Measurements from ENCODE around the gene EML3.

The EML3 gene

DNA sequence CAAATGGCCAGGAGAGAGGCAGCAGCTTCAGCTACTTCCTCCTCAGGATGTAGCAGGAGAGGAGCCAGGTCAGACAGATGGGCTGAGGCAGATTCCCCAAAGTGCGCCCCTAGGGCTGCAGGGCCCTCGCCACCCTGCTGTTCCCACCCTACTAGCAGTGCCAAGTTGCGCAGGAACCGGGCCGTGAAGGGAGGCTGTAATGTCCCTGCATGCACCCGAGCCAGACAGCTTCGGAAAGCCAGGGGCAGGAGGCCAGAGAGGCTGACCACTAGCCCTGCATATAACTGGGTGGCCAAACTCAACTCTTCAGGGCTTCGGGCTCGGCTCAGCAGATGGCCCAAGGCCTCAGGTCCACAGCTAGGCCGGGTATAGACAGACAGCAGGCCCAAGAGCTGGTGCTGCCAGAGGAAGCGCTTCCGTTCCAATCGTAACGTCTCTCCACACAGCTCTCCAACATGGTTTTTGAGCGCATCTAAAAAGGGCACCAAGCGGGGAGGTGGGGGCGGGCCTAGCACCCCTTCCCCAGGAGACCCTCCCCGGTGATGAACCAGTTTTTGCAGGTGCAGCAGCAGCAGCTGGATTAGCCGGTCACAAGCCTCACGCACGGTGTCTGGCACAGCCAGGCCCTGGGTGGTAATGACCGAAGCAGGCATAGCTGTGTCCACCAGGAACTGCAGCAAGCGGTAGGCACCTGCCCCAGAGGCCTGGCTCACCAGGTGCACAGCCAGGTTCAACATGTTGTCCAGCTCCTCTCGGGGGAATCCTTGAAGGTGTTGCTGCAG is 35.8 kb upstream of the EML3 start:
- DNase-seq (ENCODE audit: low read depth) = no peak
- no peak overlapping the region for H3K4me3 ChIP-seq (replicated peaks; ENCODE audit: low read depth, low read length)
- TF ChIP-seq, protein P1, sequence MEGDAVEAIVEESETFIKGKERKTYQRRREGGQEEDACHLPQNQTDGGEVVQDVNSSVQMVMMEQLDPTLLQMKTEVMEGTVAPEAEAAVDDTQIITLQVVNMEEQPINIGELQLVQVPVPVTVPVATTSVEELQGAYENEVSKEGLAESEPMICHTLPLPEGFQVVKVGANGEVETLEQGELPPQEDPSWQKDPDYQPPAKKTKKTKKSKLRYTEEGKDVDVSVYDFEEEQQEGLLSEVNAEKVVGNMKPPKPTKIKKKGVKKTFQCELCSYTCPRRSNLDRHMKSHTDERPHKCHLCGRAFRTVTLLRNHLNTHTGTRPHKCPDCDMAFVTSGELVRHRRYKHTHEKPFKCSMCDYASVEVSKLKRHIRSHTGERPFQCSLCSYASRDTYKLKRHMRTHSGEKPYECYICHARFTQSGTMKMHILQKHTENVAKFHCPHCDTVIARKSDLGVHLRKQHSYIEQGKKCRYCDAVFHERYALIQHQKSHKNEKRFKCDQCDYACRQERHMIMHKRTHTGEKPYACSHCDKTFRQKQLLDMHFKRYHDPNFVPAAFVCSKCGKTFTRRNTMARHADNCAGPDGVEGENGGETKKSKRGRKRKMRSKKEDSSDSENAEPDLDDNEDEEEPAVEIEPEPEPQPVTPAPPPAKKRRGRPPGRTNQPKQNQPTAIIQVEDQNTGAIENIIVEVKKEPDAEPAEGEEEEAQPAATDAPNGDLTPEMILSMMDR (IDR thresholded peaks at IDR 0.05; ENCODE audit: low read length, missing control alignments) = no peak

DNA sequence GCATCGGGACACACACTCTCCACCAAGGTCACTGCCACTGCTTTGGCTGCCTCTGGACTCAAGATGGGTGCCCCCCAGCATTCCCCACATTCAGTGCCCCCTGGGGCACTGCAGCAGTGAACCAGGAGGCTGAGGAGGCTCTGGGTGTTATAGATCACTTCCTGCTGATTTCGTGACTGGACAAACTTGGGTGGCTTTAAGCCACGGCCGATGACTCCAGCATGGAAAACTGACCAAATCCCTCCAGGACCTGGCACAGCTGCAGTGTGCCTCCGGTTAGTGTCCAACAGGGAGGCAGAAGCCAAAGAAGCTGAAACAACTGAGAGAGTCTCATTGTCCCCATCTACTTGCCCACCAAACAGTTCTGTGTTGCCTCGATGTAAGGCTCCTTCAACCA is 35.0 kb upstream of the EML3 start:
- no peak overlapping the region for H3K4me3 ChIP-seq (replicated peaks; ENCODE audit: low read depth, low read length)
- DNase-seq (ENCODE audit: low read depth) = no peak
- TF ChIP-seq, protein P1 (IDR thresholded peaks at IDR 0.05; ENCODE audit: low read length, missing control alignments) = no peak

DNA sequence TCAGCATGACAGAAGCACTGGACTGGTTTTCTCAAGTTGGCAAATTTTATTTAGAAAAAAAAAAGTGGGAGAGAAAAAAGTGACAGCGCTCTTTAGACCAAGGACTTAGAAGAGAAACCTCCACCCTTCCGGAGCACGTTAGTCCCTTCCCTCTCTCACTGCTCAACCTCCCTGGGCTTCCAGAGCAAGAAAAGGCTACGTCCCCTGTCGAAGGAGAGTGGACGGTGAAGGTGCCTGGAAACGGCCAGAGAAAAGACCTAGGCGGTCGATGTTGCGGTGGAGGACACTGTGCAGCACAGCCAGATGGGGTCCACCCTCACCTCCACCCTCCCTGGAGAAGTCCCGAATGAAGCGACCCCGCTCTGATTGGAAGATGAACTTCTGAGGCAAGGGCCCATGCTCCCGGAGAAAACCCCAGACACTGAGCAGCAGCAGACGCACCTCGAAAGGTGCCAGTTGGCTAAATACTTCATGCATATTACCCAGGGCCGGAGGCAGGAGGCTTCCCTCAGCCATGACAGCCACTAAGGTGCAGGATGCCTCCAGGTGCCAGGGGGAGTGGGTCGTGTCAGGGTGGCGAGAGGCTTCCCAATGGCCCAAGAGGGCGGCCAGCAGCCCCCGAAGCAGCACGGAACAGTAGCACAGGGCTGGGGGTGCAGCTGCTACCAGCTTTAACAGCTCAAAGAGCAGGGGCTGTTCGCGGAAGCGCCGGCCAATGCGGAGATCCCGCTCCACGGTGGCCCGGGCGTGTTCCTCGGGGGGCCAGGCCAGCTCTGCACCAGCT is 34.4 kb upstream of the EML3 start:
- TF ChIP-seq, protein P1 (IDR thresholded peaks at IDR 0.05; ENCODE audit: low read length, missing control alignments) = no peak
- no peak for DNase-seq (ENCODE audit: low read depth)
- no peak overlapping the region for H3K4me3 ChIP-seq (replicated peaks; ENCODE audit: low read depth, low read length)

DNA sequence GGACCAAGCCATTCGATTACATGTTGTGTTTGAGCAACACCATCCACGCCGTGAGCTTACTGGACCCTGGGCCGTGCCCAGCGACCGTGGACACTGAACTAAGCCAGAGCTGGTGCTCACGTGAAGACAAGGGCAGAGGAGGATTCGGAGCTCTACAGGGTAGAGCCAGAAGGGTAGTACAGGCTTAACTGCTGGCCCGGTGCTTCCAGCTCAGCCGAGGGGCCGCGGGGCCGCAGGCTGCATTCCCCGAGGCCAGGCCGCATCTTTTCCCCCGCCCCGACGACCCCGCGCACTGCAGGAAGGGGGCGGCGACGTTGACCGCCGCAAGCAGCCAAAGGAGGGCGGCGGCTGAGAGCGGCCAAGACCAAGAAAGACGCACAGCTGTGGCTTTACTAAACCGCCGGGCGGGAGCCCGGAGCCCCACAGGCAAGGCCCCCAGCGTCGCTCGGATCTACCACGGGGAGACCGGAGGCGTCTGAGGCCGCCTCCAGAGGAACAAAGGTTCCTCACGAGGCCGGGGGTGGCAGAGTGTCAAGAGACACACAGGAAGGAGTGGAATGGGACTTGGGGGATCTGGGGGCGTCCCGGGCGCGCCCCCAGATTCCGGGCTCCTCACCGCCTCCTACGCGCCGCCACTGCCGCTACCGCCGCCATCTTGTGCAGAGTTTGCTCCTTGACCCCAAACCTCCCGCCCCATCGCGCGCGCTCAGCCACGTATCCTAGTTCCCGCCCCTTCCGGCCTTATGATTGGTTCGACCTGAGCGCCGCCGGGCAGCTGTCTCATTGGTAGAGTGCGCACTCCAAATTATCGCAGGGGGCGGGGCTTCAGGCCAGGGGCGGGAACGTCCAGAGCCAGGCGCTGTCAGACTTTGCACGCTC is 33.6 kb upstream of the EML3 start, which contains the start of gene GANAB:
GANAB (minus strand) TSS at position 668 of the 879 bp plus-strand sequence; CDS start at position 654, 14 bp downstream.
- peak; percentile 97 for DNase-seq (ENCODE audit: low read depth)
- peak within 1 kb of the TSS; percentile 92 for H3K4me3 ChIP-seq (replicated peaks; ENCODE audit: low read depth, low read length)
- TF ChIP-seq, protein P1 (IDR thresholded peaks at IDR 0.05; ENCODE audit: low read length, missing control alignments) = no peak

DNA sequence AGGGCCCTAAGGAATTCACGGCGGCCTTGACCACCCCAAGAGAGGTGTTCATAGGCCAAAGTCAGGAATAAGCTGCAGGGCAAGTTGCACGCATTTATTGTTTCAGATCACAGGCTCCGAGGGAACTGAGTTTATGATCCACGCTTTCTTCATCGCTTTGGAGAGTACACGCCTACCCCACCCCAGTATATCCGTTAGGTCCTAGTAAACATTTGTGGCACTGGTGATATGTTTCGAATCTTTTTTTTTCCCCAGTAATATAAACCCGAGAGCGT is 33.0 kb upstream of the EML3 start:
- TF ChIP-seq, protein P1 (IDR thresholded peaks at IDR 0.05; ENCODE audit: low read length, missing control alignments) = no peak
- H3K4me3 ChIP-seq (replicated peaks; ENCODE audit: low read depth, low read length) = peak overlapping the region; percentile 92
- no peak for DNase-seq (ENCODE audit: low read depth)

DNA sequence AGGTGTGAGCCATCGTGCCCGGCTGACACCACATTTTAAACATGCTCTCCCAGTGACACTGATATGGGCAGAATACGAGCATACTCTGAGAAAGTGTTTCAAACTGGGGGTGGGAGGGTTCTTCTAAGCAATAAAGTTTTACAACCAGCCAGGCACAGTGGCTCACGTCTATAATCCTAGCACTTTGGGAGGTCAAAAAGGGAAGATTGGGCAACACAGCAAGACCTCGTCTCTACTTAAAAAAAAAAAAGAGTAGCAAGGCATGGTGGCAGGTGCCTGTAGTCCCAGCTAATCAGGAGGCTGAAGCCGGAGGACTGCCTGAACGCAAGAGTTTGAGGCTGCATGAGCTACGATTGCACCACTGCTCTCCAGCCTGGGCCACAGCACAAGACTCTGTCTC is 31.6 kb upstream of the EML3 start:
- TF ChIP-seq, protein P1 (IDR thresholded peaks at IDR 0.05; ENCODE audit: low read length, missing control alignments) = no peak
- DNase-seq (ENCODE audit: low read depth) = no peak
- no peak overlapping the region for H3K4me3 ChIP-seq (replicated peaks; ENCODE audit: low read depth, low read length)

All from fibroblast of pulmonary artery (primary cell).